ENCODE data around the gene PRUNE2.

- no peak for TF ChIP-seq CTCF (IDR thresholded peaks at IDR 0.05)
- no peak for TF ChIP-seq EP300 (IDR thresholded peaks at IDR 0.05; ENCODE audit: low read depth)
- TF ChIP-seq POLR2A (IDR thresholded peaks at IDR 0.05), result no peak
- no peak for TF ChIP-seq POLR2AphosphoS5 (IDR thresholded peaks at IDR 0.05)
Measured at GRCh38 chr9:76573408-76573807, 332.5 kb downstream of the PRUNE2 start.

All from transverse colon (tissue), 4 donors.